Kidney tubule cell (primary cell): ENCODE data around the gene CPLX3.
A peak's percentile ranks its signal among the peaks of the same experiment; 100 is the strongest.

Experiments
- DNase-seq: peaks from one replicate; pipeline ENCODE4 v3.0.0-alpha.2; 2018; ENCODE audit warnings: low spot score

The CPLX3 gene

DNA sequence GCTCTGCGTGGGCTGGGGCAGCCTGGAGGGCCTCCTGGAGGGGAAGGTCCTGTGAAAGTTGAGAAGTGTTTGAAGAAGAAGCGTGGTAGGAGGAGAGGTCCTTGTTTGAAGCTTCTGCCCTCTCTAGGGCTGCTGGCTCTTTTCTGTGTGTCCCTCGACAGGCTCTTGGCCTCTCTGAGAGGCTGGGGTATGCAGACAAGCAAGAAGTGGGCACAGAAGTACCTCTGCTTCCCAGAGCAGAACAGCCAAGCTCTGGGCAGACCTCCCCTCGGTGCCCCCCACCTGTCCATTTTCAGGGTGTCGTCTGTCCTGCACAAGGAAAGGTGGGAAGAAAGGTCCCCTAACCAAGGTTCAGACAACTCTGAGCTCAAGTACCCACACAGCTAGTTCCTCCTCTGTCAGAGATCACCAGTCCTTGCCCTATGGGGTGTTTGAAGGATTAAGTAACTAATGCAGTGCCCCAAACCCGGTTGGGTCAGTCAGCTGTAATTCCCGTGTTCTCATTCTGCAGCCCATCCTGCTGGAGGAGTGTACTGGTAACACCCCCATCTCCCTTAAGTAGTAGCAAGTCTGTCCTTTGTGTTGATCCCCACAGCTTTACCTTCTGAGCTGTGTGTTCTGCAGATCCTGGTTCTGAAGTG lies 38.3 kb upstream of the CPLX3 start:
- no peak for DNase-seq

DNA sequence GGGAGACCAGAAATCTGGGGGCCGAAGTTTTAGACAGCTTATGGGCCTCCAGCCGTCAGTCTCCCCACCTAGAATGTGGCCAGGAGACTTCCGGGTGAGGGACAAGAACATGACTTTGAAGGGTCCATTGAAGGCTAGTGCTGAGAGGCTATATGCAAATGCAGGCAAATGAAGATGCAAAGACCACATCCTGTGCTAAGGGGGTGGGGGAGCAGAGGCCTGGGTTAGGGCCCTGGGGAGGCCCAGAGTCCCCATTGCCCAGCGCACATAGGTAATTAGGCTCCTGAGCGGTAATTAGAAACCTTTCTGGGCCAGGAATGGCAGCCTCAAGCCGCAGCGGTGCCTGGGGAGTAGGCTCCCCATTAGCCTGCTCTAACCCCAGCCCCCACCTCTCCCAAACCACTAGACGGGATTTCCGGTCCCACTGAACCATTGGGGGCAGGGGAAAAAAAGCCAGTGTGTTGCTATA lies 37.7 kb upstream of the CPLX3 start:
- no peak for DNase-seq

DNA sequence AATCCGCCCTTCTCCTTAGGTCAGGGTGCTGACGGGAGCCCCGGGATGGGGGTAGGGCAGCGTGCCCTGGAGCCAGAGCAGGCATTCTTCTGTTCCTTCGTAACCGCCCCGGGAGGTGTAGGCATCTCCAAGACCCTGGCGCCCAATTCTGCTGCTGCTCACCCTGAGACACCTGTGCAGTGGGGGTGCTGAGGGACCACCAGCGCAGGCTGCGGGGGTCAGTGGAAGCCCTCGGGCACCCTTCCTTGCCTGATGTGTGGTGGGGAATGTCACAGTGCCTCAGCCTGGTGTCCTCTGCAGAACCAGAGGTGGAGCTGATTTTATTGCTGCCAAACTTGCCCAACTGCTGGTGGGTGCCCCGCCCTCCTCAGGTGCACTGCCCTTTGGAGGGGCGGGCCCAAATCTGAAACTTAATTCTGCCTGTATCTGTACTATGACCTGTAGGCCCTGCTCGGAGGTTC lies 37.2 kb upstream of the CPLX3 start:
- peak; percentile 13 for DNase-seq

DNA sequence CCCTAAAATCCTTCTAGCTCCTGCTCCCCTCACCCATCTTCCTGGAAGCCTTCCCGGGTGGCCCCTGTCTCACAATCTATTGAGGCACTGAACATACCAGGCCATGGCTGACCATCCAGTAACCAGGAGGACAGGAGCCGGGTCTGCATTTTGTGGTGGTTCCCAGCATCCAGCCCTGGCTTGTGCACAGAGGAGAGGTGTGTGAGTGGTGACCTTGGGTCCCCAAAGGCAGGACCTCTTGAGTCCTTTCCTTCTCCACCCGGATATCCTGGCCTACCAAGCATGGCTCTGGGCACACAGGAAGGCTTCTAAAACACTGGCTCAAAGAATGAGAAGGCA lies 36.7 kb upstream of the CPLX3 start:
- peak; percentile 14 for DNase-seq

DNA sequence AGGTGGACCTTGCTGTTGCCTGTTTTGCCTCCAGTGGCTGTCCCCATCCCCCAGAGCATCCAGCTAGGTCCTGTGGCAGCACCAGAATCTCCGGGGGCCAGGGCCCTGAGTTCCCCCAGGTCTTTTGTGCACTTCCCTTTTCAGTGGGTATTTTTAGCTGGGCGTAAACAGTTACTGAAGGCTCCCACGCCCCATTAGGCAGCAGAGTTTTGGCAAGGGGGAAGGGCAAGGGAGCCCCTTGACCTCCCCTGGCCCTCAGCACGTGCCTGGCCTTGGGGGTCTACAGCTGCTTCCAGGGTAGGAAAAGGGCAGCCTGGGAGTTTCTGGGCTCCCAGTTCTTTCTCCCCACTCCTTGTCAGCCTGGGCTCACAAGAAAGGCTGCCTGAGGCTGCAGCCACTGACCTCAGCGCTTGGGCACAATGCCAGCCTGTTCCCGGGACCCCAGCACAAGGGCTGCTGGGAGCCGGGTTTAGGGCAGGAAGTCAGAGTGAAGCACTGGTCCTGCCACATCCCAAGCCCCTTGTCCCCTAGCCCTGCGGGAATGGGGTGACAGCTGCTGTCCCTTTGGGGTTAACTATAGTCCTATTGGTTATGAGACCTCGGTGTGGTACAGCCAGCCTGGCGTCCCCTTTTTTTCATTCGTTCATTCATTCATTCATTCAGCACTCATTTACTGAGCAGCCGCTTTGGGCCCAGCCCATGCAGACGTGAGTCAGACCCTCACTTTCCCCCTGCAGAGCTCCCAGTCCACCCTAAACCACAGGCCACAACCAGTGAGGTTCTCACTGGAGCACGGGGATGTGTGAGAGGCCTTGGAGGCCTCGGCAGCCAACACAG lies 36.1 kb upstream of the CPLX3 start:
- peak; percentile 86 for DNase-seq

DNA sequence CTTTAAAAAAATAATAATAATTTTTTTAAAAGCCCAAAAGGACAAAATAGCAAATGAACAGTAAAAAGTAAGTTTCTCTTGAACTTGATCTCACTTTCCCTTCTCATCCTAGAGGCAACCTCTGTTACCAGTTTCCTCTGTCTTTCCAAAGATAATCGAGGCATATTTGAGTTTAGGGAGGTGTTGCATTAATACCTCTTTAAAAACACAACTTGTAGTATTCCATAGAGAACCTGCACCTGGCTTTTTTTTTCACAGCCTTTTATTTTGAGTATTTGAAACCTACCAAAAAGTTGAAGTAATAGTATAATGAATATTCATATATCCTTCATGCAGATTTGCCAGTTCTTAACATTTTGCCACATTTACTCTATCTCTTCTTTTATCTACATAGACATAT lies 35.4 kb upstream of the CPLX3 start:
- no peak for DNase-seq

DNA sequence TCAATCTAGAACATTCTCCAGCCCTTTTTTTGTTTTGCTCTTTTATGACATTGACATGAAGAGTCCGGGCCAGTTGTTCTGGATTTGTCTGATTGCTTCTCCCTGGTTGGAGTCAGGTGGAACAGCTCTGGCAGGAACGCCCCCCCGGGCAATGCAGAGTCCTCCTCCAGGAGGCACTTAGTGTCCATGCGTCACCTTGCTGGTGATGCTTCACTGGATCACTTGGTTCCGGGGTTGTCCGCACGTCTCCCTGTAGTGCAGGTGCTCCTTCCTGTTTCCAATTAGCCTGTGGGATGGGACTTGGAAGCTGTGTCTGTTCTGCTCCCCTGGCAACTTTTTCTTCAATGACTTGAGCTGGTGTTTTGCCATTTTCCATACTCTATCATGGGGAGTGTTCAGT lies 34.8 kb upstream of the CPLX3 start:
- no peak for DNase-seq

DNA sequence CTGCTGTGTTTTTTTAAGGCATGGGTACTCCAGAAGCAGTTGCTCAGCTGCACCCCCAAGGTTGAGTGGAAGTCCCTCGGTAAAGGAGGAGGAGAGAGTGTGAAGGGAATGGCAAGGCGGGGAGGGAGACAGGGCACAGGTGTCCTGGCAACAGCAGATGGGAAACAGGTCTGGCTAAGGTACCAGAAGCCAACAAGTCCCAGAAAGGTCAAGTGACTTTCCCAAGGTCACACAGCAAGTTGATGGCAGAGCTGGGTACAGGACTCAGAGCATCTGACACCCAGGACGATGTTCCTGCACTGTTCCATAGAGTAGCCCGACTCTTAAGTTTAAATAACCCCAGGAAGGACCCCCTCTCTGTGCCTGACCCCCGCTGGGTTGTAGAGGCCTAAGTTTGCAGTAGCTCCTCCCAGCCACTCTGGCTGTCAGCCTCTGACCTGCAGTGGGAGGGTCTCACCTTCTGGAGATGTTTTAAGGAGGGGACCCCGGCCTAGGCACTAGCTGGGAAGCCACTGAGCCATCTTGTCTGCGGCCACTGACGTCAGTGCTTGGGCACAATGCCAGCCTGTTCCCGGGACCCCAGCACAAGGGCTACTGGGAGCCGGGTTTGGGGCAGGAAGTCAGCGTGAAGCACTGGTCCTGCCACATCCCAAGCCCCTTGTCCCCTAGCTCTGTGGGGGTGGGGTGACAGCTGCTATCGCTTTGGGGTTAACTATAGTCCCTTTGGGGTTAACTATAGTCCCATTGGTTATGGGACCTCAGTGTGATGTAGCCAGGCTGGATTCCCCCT lies 34.0 kb upstream of the CPLX3 start:
- no peak for DNase-seq

DNA sequence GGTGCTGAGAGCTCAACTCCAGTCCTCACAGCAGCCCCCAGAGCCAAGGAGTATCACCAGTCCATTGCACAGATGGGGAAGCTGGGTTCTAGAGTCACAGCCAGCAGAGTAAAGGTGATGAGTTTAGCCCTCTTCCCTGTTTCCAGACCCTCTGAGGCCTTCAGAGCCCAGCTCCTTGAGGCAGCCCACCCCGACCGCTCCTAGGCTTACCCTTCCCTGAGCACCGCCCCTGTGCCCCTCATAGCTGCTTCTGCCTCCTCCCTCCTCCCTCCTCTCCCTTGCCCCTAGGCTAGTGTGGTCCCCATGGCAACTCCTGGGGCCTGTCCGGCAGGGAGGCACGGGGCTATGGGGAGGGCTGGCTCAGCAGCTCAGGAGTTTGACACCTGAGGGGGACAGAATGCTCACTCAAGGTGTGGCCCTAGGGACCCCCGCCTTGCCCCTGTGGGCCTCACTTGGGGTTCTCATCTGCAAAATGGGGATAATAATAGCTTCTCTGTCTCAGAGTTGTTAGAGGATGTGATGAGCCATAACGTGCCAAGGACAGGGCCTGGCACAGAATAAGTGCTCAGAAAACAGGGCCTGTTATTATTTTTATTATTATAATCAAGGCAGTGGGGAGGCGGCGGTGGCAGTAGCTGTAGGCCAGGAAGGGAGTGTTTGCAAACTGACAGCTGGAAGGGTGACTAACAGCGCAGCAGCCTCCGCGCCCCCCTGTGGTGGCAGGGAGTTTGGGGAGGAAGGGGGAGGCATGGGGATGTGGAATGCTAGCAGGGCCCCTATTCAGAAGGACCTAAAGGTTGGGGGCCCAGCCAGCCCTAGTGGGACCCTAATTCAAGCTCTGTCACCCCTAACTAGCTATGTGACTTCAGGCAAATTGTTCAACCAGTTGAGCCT lies 33.0 kb upstream of the CPLX3 start:
- no peak for DNase-seq

DNA sequence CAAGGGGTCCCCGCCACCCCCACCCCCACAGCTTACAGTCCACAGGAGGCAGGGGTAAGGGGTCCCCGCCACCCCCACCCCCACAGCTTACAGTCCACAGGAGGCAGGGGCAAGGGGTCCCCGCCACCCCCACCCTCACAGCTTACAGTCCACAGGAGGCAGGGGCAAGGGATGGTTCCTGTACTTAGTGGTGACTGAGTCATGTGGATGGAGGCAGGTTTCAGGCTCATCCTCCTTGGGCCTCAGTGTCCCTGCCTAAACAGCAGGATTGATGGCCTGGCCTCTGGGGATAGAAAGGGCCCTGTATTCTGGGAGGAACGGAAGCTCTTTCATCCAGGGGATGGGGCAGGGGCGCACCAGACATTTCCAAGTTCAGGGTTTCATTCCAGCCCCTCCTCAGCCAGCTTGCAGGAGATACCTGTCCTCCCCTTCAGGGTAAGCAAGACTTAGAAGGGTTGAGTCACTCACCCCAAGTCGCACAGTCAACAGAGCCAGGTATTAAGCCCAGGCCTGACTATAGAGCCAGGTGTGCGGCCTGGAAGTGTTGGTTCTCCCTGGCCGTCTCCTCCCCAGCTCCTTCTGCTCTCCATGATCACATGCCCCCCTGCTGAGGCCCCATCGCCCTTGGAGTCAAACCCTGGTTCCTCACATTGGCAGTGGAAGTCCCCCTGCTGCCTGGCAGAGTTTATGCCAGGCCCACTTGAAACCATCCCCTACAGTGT lies 32.0 kb upstream of the CPLX3 start:
- no peak for DNase-seq

DNA sequence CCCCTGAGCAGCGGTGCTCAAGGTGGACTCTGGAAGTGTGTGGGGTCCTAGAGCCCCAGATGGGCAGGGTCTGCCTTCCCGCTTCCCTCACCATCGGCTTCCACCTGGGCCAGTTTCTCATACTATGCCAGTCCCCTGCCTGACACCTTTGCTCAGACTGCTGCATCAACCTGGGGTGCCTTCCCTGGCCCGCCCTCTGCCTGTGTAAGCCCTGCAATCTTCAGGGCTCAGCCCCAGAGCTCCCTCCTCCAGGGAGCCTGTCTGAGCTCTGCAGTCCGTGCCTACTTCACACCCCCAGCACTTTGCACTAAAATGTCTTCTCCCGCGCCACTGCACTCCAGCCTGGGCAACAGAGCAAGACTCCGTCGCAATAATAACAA lies 31.5 kb upstream of the CPLX3 start:
- DNase-seq = no peak

DNA sequence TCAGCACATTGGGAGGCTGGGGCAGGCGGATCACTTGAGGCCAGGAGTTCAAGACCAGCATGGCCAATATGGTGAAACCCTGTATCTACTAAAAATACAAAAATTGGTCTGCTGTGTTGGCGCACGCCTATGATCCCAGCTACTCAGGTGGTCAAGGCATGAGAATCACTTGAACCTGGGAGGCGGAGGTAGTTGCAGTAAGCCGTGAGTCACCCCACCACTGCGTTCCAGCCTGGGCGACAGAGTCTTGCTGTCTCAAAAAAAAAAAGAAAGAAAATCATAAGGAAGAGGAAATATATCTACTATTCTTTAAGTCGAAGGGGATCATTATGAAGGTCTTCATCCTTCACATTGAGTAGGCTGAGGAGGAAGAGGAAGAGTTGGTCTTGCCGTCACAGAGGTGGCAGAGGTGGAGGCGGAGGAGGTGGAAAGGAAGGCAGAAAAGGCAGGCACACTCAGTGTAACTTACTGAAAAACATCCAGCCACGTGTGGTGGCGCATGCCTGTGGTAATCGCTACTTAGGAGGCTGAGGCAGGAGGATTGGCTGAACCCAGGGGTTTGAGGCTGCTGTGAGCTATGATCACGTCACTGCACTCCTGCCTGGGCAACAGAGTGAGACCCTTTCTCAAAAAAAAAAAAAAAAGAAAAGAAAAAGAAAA lies 30.3 kb upstream of the CPLX3 start:
- no peak for DNase-seq

DNA sequence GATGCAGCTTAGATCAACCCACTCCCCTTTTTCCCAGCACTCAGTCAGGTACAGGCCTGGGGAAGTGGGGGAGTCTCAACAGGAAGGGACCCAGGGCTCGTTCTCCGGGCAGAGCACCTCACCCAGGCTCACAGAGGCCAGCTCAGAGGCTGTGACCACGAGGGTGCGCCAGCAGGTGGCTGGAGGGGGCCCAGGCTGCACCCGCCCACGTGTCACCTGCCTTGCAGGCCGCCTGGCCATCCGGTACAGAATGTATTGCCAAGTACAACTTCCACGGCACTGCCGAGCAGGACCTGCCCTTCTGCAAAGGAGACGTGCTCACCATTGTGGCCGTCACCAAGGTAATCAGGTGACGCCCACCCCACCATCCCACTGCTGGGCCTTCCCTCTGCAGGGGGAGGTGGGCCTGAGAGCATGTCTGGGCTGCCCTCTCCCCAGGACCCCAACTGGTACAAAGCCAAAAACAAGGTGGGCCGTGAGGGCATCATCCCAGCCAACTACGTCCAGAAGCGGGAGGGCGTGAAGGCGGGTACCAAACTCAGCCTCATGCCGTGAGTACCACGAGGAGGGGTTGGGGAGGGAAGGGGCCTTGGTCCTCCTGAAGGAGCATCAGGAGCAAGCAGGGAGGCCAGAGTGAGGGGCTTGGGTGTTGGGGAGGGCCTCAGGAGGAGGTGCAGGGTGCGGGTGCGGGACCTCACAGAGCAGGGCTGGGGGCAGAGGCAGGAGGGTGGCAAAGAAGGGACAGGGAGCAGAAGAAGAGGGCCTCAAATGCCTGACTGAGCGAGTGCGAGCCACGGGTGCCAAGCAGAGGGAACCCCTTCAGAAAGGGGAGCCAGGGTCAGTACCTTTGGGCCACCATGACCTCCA lies 27.8 kb upstream of the CPLX3 start:
- no peak for DNase-seq

DNA sequence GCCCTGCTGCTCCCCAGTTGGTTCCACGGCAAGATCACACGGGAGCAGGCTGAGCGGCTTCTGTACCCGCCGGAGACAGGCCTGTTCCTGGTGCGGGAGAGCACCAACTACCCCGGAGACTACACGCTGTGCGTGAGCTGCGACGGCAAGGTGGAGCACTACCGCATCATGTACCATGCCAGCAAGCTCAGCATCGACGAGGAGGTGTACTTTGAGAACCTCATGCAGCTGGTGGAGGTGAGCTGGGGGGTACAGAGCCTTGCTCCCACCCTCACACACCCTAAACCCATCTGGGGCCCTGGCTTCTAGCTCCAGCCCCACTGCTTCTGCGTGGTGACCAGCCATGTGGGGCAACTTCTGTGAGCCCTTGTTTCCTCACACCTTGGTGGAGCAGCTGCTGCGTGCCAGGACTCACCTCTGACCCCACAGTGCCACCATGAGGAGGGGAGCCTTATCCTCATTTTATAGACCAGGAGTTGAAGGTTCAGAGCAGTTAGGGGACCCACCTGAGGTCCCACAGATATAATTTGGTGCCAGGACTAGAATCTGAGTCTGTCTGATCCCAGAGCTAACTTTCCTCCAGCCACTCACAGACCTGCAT lies 27.1 kb upstream of the CPLX3 start:
- DNase-seq = no peak

DNA sequence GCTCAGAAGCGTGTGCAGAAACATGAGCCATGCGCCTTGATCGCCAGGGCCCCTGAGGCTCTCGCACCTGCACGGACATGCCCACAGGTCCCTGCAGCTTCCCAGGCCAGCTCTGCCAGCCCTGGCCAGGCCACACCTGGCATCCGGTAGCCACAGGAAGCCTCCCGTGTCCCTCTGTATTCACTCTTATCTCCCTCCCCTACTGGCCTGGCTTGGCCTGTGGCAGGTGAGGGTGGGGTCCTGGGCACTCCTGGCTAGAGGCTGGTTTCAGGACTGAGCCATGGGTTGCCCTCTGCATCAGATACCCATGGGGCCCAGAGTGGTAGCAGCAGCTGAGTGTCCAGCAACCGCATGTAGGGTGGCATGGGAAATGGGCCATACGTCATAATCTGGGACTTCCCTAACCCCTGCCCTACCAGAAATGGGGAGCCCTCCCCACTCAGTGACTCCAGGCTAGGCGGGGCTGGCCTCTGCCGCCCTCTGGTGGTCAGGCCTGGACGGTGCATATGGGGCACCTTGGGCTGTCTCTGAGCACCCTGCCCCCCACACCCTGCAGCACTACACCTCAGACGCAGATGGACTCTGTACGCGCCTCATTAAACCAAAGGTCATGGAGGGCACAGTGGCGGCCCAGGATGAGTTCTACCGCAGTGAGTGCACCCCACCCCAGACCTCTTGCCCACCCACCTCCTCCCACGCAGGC lies 26.4 kb upstream of the CPLX3 start:
- DNase-seq = peak; percentile 81

DNA sequence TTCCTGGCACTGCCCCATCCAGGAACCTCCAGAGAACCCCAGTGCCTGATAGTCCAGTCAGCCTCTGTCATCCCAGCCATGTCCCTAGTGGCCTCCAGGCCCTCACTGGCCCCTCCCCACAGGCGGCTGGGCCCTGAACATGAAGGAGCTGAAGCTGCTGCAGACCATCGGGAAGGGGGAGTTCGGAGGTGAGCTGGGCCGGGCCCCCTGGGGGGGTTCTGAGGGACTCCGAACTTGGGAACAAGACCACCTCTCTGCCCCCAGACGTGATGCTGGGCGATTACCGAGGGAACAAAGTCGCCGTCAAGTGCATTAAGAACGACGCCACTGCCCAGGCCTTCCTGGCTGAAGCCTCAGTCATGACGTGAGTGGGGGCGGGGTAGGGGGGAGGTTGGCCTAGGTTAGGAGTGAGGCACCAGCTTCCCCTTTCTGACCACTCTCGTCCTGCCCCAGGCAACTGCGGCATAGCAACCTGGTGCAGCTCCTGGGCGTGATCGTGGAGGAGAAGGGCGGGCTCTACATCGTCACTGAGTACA lies 25.8 kb upstream of the CPLX3 start:
- no peak for DNase-seq

DNA sequence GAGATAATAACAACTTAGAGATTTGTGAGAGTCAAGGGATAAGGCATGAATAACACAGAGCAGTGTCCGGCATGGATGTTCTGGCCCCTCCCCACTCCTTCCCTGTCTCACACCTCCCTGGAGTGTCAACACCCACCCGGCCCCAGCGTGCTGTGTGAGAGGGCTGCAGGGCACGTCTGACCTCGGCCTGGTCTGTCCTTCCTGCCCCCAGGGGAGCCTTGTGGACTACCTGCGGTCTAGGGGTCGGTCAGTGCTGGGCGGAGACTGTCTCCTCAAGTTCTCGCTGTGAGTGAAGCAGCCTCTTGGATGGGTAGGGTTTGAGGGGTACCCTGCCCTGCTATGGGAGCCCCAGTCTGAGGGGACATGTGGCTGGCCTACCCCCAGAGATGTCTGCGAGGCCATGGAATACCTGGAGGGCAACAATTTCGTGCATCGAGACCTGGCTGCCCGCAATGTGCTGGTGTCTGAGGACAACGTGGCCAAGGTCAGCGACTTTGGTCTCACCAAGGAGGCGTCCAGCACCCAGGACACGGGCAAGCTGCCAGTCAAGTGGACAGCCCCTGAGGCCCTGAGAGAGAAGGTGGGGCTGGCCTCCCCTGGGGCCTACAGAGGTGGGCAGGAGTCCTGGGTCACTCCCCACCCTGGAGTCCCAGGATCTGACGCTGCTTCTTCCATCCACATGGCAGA lies 25.0 kb upstream of the CPLX3 start:
- no peak for DNase-seq

DNA sequence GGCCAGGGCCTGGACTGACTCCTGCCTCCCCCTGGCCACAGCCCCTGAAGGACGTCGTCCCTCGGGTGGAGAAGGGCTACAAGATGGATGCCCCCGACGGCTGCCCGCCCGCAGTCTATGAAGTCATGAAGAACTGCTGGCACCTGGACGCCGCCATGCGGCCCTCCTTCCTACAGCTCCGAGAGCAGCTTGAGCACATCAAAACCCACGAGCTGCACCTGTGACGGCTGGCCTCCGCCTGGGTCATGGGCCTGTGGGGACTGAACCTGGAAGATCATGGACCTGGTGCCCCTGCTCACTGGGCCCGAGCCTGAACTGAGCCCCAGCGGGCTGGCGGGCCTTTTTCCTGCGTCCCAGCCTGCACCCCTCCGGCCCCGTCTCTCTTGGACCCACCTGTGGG lies 24.1 kb upstream of the CPLX3 start:
- DNase-seq = no peak
